OCI-LY1 (cell line): ENCODE data around the gene PCCB.

Experiments used
- EZH2 ChIP-seq: fragments of 200-600 bp; sonication (generic), shearing (Covaris generic); IDR thresholded peaks from 2 replicates; pipeline ENCODE4 v1.8.0; 2017; ENCODE audit warnings: borderline replicate concordance, mixed run types, mild to moderate bottlenecking, antibody characterized with exemption, low read length, moderate library complexity, mixed read lengths
- TF ChIP-seq, protein P1 (sequence below): fragments of 200-600 bp; sonication (generic), shearing (Covaris generic); IDR thresholded peaks from 2 replicates; pipeline ENCODE4 v1.5.1; 2017; ENCODE audit warnings: mild to moderate bottlenecking, antibody characterized with exemption, low read length, moderate library complexity, mixed read lengths

DNA sequence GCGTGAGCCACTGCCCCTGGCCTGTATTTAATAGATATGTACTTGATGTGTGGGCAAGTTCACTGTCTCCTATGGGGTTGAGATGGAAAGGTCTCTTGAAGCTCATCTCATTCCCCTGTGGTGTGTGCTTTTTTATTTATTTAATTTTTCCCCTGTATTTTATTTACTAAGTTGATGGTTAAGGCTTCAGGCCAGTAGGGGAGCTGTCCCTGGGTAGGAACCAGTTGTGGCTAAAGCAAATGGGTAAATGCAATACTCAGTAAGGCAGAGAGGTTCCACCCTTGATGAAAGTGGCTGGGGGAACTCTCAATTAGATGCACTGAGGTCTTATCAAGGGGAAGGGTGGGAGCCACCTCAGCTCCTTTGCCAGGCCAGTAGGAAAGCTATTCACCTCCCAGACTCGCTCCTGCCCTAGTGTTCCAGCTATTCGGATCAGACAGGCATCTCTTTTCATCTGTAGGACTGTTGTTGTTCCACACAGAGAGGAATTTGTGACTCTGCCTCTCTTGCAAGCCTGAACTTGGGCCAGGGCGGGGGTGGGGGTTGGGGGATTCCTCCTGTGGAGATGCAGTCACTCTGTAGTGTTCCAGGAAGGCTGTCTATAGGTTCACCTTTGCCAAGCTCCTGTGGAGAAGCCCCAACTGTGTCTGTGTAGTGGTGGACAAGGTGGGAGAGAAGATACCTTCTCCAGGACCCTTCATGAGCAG lies 26.1 kb downstream of the PCCB start:
- TF ChIP-seq, protein P1, sequence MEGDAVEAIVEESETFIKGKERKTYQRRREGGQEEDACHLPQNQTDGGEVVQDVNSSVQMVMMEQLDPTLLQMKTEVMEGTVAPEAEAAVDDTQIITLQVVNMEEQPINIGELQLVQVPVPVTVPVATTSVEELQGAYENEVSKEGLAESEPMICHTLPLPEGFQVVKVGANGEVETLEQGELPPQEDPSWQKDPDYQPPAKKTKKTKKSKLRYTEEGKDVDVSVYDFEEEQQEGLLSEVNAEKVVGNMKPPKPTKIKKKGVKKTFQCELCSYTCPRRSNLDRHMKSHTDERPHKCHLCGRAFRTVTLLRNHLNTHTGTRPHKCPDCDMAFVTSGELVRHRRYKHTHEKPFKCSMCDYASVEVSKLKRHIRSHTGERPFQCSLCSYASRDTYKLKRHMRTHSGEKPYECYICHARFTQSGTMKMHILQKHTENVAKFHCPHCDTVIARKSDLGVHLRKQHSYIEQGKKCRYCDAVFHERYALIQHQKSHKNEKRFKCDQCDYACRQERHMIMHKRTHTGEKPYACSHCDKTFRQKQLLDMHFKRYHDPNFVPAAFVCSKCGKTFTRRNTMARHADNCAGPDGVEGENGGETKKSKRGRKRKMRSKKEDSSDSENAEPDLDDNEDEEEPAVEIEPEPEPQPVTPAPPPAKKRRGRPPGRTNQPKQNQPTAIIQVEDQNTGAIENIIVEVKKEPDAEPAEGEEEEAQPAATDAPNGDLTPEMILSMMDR: no peak
- no peak for TF ChIP-seq EZH2
